A549 (cell line): Measurements from ENCODE around the gene HS6ST1. TPM values are rescaled to one million over a fixed set of nuclear protein-coding genes. Genes with fewer than 3 reads are reported as not detected.
A peak's percentile ranks its signal among the peaks of the same experiment; 100 is the strongest.

Source experiments
- ATAC-seq, 2 experiments: fragments of 200-7000 bp in 1 of 2; fragments of >200 bp in 1 of 2; cut with Nextera tagmentation in 1 of 2; cut with Tn5 transposase in 1 of 2; 3 replicates each; pipeline versions ENCODE4 v1.8.0 to v1.9.1; 2018 to 2020; ENCODE audit warnings: mild to moderate bottlenecking in 1 of 2, moderate library complexity in 1 of 2
- CTCF ChIA-PET: fragments of 300-600 bp; sonication (Branson Sonifier 250); formaldehyde crosslinking; extraction: SDS; loops from one replicate; lab custom pipeline; 2021; ENCODE audit warnings: antibody characterized with exemption, inconsistent platforms; lab: Yijun Ruan, JAX
- POLR2A ChIA-PET: fragments of 350-600 bp; formaldehyde crosslinking; extraction: SDS; loops from one replicate; lab custom pipeline; 2021; ENCODE audit warnings: antibody characterized with exemption, inconsistent platforms; lab: Yijun Ruan, JAX
- DNase-seq, 2 experiments: peaks; one replicate each; pipeline versions ENCODE4 v3.0.0 to v3.0.0-alpha.2; 2011 to 2016; ENCODE audit warnings: low read depth in 1 of 2, low spot score in 1 of 2
- FAIRE-seq: peaks from 2 replicates; lab custom pipeline; 2011; peaks lifted over from hg19 to GRCh38; lab: Jason Lieb, UNC
- H3K27ac ChIP-seq, 2 experiments: fragments of >200 bp; sonication (Bioruptor Twin); formaldehyde crosslinking; 3 replicates each; pipeline ENCODE4 v1.5.1; 2016 to 2017
- H3K4me1 ChIP-seq: fragments of >200 bp; sonication (Bioruptor Twin); formaldehyde crosslinking; 3 replicates; pipeline ENCODE4 v1.6.1; 2016
- H3K4me2 ChIP-seq: fragments of >200 bp; sonication (Bioruptor Twin); formaldehyde crosslinking; 3 replicates; pipeline ENCODE4 v1.6.1; 2016
- H3K4me3 ChIP-seq: fragments of >200 bp; sonication (Bioruptor Twin); formaldehyde crosslinking; 3 replicates; pipeline ENCODE4 v1.5.1; 2016
- H3K9me3 ChIP-seq: fragments of >200 bp; sonication (Bioruptor Twin); formaldehyde crosslinking; 3 replicates; pipeline ENCODE4 v1.6.1; 2016
- ATOH8 ChIP-seq: fragments of 250-450 bp; sonication (Bioruptor Pico); IDR thresholded peaks from 2 replicates; pipeline ENCODE4 v1.5.0; 2020; ENCODE audit warnings: low read depth, mild to moderate bottlenecking, moderate library complexity
- BCL3 ChIP-seq: fragments of >200 bp; sonication (Bioruptor Twin); formaldehyde crosslinking; IDR thresholded peaks from 3 replicates; pipeline ENCODE4 v1.6.1; 2016
- CBX2 ChIP-seq: fragments of 200-600 bp; sonication (generic); IDR thresholded peaks from 2 replicates; pipeline ENCODE4 v1.6.1; 2016; ENCODE audit warnings: low read depth, mild to moderate bottlenecking, borderline replicate concordance
- CHD2 ChIP-seq: fragments of 150-350 bp; IDR thresholded peaks from 2 replicates; pipeline ENCODE4 v1.6.1; 2014; ENCODE audit warnings: low read length; ENCODE audit not compliant: partially characterized antibody
- E2F6 ChIP-seq: IDR thresholded peaks from 2 replicates; pipeline ENCODE4 v1.6.1; 2012; ENCODE audit warnings: low read depth, borderline replicate concordance
- EHMT2 ChIP-seq: fragments of 200-600 bp; sonication (generic); IDR thresholded peaks from 2 replicates; pipeline ENCODE4 v1.6.1; 2016; ENCODE audit warnings: antibody characterized with exemption, low read depth, mild to moderate bottlenecking, moderate library complexity
- HOXB5 ChIP-seq: fragments of 250-450 bp; sonication (Bioruptor Pico); IDR thresholded peaks from 2 replicates; pipeline ENCODE4 v1.5.0; 2020; ENCODE audit warnings: mild to moderate bottlenecking, moderate library complexity
- KDM1A ChIP-seq: fragments of 200-600 bp; sonication (generic); IDR thresholded peaks from 2 replicates; pipeline ENCODE4 v1.6.1; 2016; ENCODE audit warnings: low read depth, mild to moderate bottlenecking
- MAFK ChIP-seq: fragments of 450-650 bp; IDR thresholded peaks from 2 replicates; pipeline ENCODE4 v1.6.1; 2014; ENCODE audit not compliant: partially characterized antibody
- MAZ ChIP-seq: fragments of 150-350 bp; IDR thresholded peaks from 2 replicates; pipeline ENCODE4 v1.6.1; 2014; ENCODE audit warnings: antibody characterized with exemption, low read depth, low read length, borderline replicate concordance
- PBX3 ChIP-seq: IDR thresholded peaks from 2 replicates; pipeline ENCODE4 v1.6.1; 2012
- PHF8 ChIP-seq: fragments of 200-600 bp; sonication (generic); IDR thresholded peaks from 2 replicates; pipeline ENCODE4 v1.6.1; 2016; ENCODE audit warnings: low read depth, mild to moderate bottlenecking, antibody characterized with exemption, moderate library complexity, borderline replicate concordance
- RAD21 ChIP-seq, 2 experiments: fragments of >200 bp in 1 of 2; sonication (Bioruptor Twin) in 1 of 2; formaldehyde crosslinking in 1 of 2; IDR thresholded peaks in 1 of 2; conservative IDR thresholded peaks in 1 of 2; 2 replicates in 1 of 2; 3 replicates in 1 of 2; pipeline ENCODE4 v1.6.1; 2012 to 2018; ENCODE audit warnings: inconsistent platforms in 1 of 2
- SREBF2 ChIP-seq: fragments of 450-650 bp; IDR thresholded peaks from 2 replicates; pipeline ENCODE4 v1.6.1; 2014; ENCODE audit warnings: mild to moderate bottlenecking, moderate library complexity
- TFCP2L1 ChIP-seq: fragments of 250-450 bp; sonication (Bioruptor Pico); IDR thresholded peaks from 2 replicates; pipeline ENCODE4 v1.5.0; 2021; ENCODE audit warnings: mild to moderate bottlenecking
- TP53 ChIP-seq: fragments of 250-450 bp; sonication (Bioruptor Pico); IDR thresholded peaks from 2 replicates; pipeline ENCODE4 v1.5.0; 2021; ENCODE audit warnings: mild to moderate bottlenecking, moderate library complexity
- ZC3H11A ChIP-seq: fragments of 450-650 bp; IDR thresholded peaks from 2 replicates; pipeline ENCODE4 v1.6.1; 2014; ENCODE audit warnings: antibody characterized with exemption, mild to moderate bottlenecking
- ZFP36 ChIP-seq: fragments of 450-650 bp; IDR thresholded peaks from 2 replicates; pipeline ENCODE4 v1.6.1; 2014; ENCODE audit warnings: borderline replicate concordance; ENCODE audit not compliant: partially characterized antibody
- ZNF302 ChIP-seq: fragments of 250-450 bp; sonication (Bioruptor Pico); IDR thresholded peaks from 2 replicates; pipeline ENCODE4 v1.9.0; 2021; ENCODE audit warnings: inconsistent platforms, mild to moderate bottlenecking, moderate library complexity
- ZSCAN20 ChIP-seq: fragments of 250-450 bp; sonication (Bioruptor Pico); IDR thresholded peaks from 2 replicates; pipeline ENCODE4 v1.8.0; 2022; ENCODE audit warnings: mild to moderate bottlenecking, moderate library complexity
- WGBS: methylation state at CpG from one replicate; pipeline ENCODE4 v1.1.6; 2017; ENCODE audit errors: missing lambda C conversion rate; 5-methylcytosine and 5-hydroxymethylcytosine counted together
- polyA plus RNA-seq, 4 experiments: library from polyadenylated mRNA; depleted of rRNA in 3 of 4; stranded (reverse); fragments of >200 nt; fragmentation: RNase III in 1 of 4; extraction: RNeasy Plus Mini Kit Qiagen cat#74134 plus additional on column Dnase treatment in 1 of 4; gene quantifications; 2 replicates in 3 of 4; 3 replicates in 1 of 4; pipeline ENCODE4 v1.2.3, GENCODE V29; 2011 to 2017

The HS6ST1 gene
- polyA plus RNA-seq, 2 of the 4 experiments (the other 2 are of a cell fraction) = 3.8 to 11.6 TPM

- ATAC-seq = no peak
- peak overlapping the region; percentile 88; the same call in 2 of the 3 replicates for H3K4me2 ChIP-seq
- ChIA-PET CTCF (interaction anchor here (0.6 to 1.6 kb wide), 4 partner anchors 10 to 439 kb away, joined by 3 to 4 read pairs (median 3); no protein-coding TSS in a partner anchor), POLR2A (no interaction called here)
- WGBS = 89% methylated on average over 19 of the region's 20 CpGs
- no peak for DNase-seq
- no peak for FAIRE-seq
- H3K27ac ChIP-seq = no peak overlapping the region
- no peaks in the 10 kb centered on the region for H3K9me3 ChIP-seq
- H3K4me1 ChIP-seq = peaks cover 13% of the 10 kb centered on the region
- no peak overlapping the region for H3K4me3 ChIP-seq
- TF ChIP-seq RAD21 (conservative IDR thresholded peaks at IDR 0.05 in 1 of 2, IDR thresholded peaks at IDR 0.05 in 1 of 2) (no peak), MAFK (peak; percentile 34)
- TF ChIP-seq, all 56 proteins: peak for 1
Observed at GRCh38 chr2:128315829-128316776, 2.6 kb downstream of the HS6ST1 start.

GRCh38 chr2:128315122-128315828 lies 3.4 kb downstream of the HS6ST1 start:
- no peak overlapping the region for H3K4me3 ChIP-seq
- no peak overlapping the region for H3K4me2 ChIP-seq
- H3K27ac ChIP-seq = no peak overlapping the region
- ChIA-PET CTCF (interaction anchor here (0.9 to 1.6 kb wide), 2 partner anchors 14 to 440 kb away, joined by 3 read pairs; no protein-coding TSS in a partner anchor), POLR2A (no interaction called here)
- H3K9me3 ChIP-seq = no peaks in the 10 kb centered on the region
- 92% methylated on average over 11 of the region's 12 CpGs for WGBS
- FAIRE-seq = no peak
- H3K4me1 ChIP-seq = peaks cover 13% of the 10 kb centered on the region
- no peak for ATAC-seq
- TF ChIP-seq EHMT2 (no peak), TFCP2L1 (CRISPR knock-in tag) (no peak), HOXB5 (CRISPR knock-in tag) (no peak), KDM1A (no peak), ZC3H11A (no peak), CHD2 (no peak), PBX3 (no peak), TP53 (CRISPR knock-in tag) (no peak), MAZ (no peak), E2F6 (no peak), ZNF302 (no peak), SREBF2 (no peak), PHF8 (no peak), BCL3 (no peak), ZFP36 (no peak), CBX2 (no peak), ATOH8 (CRISPR knock-in tag) (no peak), ZSCAN20 (CRISPR knock-in tag) (no peak)
- no peak for DNase-seq
